Endothelial cell of umbilical vein (primary cell): ENCODE results near the gene MATN1. TPM values are rescaled to one million over a fixed set of nuclear protein-coding genes. Genes with fewer than 3 reads are reported as not detected.

ENCODE experiments used
- BruUV-seq: library from RNA; stranded (reverse); fragments of 400-500 nt; replicated peaks from 2 replicates; lab custom pipeline; 2021; lab: Mats Ljungman, UMichigan
- CTCF ChIA-PET: fragments of 300-600, 350-600 bp; sonication (Branson Sonifier 250); formaldehyde crosslinking; loops from one replicate; lab custom pipeline; 2021; ENCODE audit warnings: antibody characterized with exemption, inconsistent platforms; lab: Charles Lee
- POLR2A ChIA-PET: fragments of 300-600, 350-600 bp; sonication (Branson Sonifier 250); formaldehyde crosslinking; loops from one replicate; lab custom pipeline; 2021; ENCODE audit warnings: antibody characterized with exemption, inconsistent platforms; lab: Charles Lee
- DNase-seq: peaks from one replicate; pipeline ENCODE4 v3.0.0-alpha.2; 2011; ENCODE audit warnings: low read depth, low spot score
- FAIRE-seq: peaks from 2 replicates; lab custom pipeline; 2011; peaks lifted over from hg19 to GRCh38; lab: Jason Lieb, UNC
- H2AFZ ChIP-seq: 2 replicates; pipeline ENCODE4 v1.6.0; 2012; ENCODE audit warnings: low read depth, low read length, control low read depth, inconsistent platforms
- H3K27ac ChIP-seq: 2 replicates; pipeline ENCODE4 v1.5.1; 2011; ENCODE audit warnings: low read depth, mild to moderate bottlenecking, control low read depth, low read length, moderate library complexity; ENCODE audit not compliant: insufficient read depth
- H3K27me3 ChIP-seq, 2 experiments: 2 replicates each; pipeline versions ENCODE4 v1.6.0 to v1.6.1; 2011; ENCODE audit warnings: low read length in 2 of 2, mixed read lengths in 1 of 2; ENCODE audit not compliant: control insufficient read depth in 2 of 2, insufficient read depth in 2 of 2
- H3K36me3 ChIP-seq, 2 experiments: 2 replicates in 1 of 2; 3 replicates in 1 of 2; pipeline ENCODE4 v1.5.1; 2011; ENCODE audit warnings: low read length in 2 of 2, mild to moderate bottlenecking in 1 of 2, moderate library complexity in 1 of 2; ENCODE audit not compliant: control insufficient read depth in 2 of 2, insufficient read depth in 2 of 2; ENCODE audit errors: extremely low read depth in 1 of 2
- H3K4me1 ChIP-seq: 3 replicates; pipeline ENCODE4 v1.5.1; 2011; ENCODE audit warnings: mild to moderate bottlenecking, low read length; ENCODE audit not compliant: control insufficient read depth, insufficient read depth; ENCODE audit errors: extremely low read depth
- H3K4me2 ChIP-seq: 2 replicates; pipeline ENCODE4 v1.6.1; 2011; ENCODE audit warnings: low read length, control low read depth, mixed read lengths; ENCODE audit not compliant: insufficient read depth
- H3K4me3 ChIP-seq, 3 experiments: fragments of 200-600 bp in 1 of 3; sonication (generic), shearing (Covaris generic) in 1 of 3; replicated peaks in 1 of 3; 2 replicates each; pipeline ENCODE4 v1.5.1; 2011 to 2016; ENCODE audit warnings: control low read depth in 3 of 3, low read length in 3 of 3, mild to moderate bottlenecking in 2 of 3, inconsistent platforms in 1 of 3, low read depth in 1 of 3, moderate library complexity in 1 of 3; ENCODE audit not compliant: insufficient read depth in 1 of 3
- H3K79me2 ChIP-seq: 2 replicates; pipeline ENCODE4 v1.6.0; 2012; ENCODE audit warnings: low read length, inconsistent platforms; ENCODE audit not compliant: control insufficient read depth, insufficient read depth
- H3K9ac ChIP-seq: replicated peaks from 2 replicates; pipeline ENCODE3; 2011; ENCODE audit warnings: low read length, control low read depth; ENCODE audit not compliant: insufficient read depth; ENCODE audit errors: extremely low read depth
- H3K9me1 ChIP-seq: replicated peaks from 3 replicates; pipeline ENCODE4 v1.6.0; 2011; ENCODE audit warnings: mild to moderate bottlenecking, low read length; ENCODE audit not compliant: control insufficient read depth, insufficient read depth; ENCODE audit errors: extremely low read depth
- H3K9me3 ChIP-seq: replicated peaks from 2 replicates; pipeline ENCODE4 v1.5.1; 2012; ENCODE audit warnings: low read length, inconsistent platforms; ENCODE audit not compliant: control insufficient read depth, insufficient read depth
- H4K20me1 ChIP-seq: replicated peaks from 2 replicates; pipeline ENCODE3; 2011; ENCODE audit warnings: mild to moderate bottlenecking, low read length; ENCODE audit not compliant: control insufficient read depth, insufficient read depth; ENCODE audit errors: extremely low read depth
- FOS ChIP-seq: IDR thresholded peaks from 2 replicates; pipeline ENCODE4 v1.6.1; 2011; ENCODE audit warnings: mild to moderate bottlenecking, low read length, moderate library complexity, borderline replicate concordance; ENCODE audit not compliant: insufficient read depth
- GATA2 ChIP-seq: IDR thresholded peaks from 2 replicates; pipeline ENCODE4 v1.7.0; 2011; ENCODE audit warnings: low read depth, mild to moderate bottlenecking, moderate library complexity, mixed read lengths, low read length; ENCODE audit not compliant: insufficient read length, insufficient read depth
- MYC ChIP-seq: IDR thresholded peaks from one replicate; pipeline ENCODE4 v1.6.1; 2011; ENCODE audit warnings: mild to moderate bottlenecking, low read depth, low read length
- POLR2A ChIP-seq: IDR thresholded peaks from 2 replicates; pipeline ENCODE4 v1.6.1; 2012; ENCODE audit warnings: low read depth, mild to moderate bottlenecking, control low read depth, low read length
- POLR2AphosphoS5 ChIP-seq: IDR thresholded peaks from 2 replicates; pipeline ENCODE4 v1.6.1; 2012; ENCODE audit warnings: low read depth, mild to moderate bottlenecking, control low read depth, low read length, moderate library complexity; ENCODE audit not compliant: insufficient read depth
- dilution Hi-C: fragments of 300-500 bp; cut with MboI; formaldehyde crosslinking; loops from one replicate; pipeline ENCODE4 v1.15.0; 2019; ENCODE audit warnings: low sequenced_read_pairs; ENCODE audit not compliant: extremely low pct_ligation_motif_present
- intact Hi-C: fragments of 100-400 bp; cut with micrococcal nuclease; formaldehyde crosslinking; loops from one replicate; pipeline ENCODE4 v1.10.0; 2022
- polyA plus RNA-seq, 4 experiments: library from polyadenylated mRNA; depleted of rRNA in 3 of 4; stranded (reverse) in 3 of 4; unstranded in 1 of 4; fragments of >200 nt; gene quantifications; 2 replicates each; pipeline versions ENCODE4 v1.2.1 to v1.2.3, GENCODE V29; 2011 to 2012; ENCODE audit warnings: missing spikeins in 1 of 4
- total RNA-seq: library from RNA; stranded (reverse); gene quantifications from 2 replicates; pipeline ENCODE4 v1.2.3, GENCODE V29; 2021
- TF ChIP-seq, protein P1 (sequence below), 2 donors: IDR thresholded peaks; 1 replicate in 1 of 2; 2 replicates in 1 of 2; pipeline ENCODE4 v1.5.1; 2011; ENCODE audit warnings: low read length in 2 of 2, mild to moderate bottlenecking in 2 of 2, moderate library complexity in 2 of 2, control low read depth in 1 of 2, inconsistent platforms in 1 of 2, low read depth in 1 of 2; ENCODE audit not compliant: insufficient read depth in 1 of 2; ENCODE audit errors: extremely low read depth in 1 of 2
- TF ChIP-seq, protein P2 (sequence below): IDR thresholded peaks from 2 replicates; pipeline ENCODE4 v1.6.1; 2011; ENCODE audit not compliant: insufficient read depth, insufficient read length

The MATN1 gene
- total and polyA plus RNA-seq, 2 donors (not counting 3 experiments of a cell fraction or from before 2014, with no cell fraction given): 0.29 to 0.36 TPM

DNA sequence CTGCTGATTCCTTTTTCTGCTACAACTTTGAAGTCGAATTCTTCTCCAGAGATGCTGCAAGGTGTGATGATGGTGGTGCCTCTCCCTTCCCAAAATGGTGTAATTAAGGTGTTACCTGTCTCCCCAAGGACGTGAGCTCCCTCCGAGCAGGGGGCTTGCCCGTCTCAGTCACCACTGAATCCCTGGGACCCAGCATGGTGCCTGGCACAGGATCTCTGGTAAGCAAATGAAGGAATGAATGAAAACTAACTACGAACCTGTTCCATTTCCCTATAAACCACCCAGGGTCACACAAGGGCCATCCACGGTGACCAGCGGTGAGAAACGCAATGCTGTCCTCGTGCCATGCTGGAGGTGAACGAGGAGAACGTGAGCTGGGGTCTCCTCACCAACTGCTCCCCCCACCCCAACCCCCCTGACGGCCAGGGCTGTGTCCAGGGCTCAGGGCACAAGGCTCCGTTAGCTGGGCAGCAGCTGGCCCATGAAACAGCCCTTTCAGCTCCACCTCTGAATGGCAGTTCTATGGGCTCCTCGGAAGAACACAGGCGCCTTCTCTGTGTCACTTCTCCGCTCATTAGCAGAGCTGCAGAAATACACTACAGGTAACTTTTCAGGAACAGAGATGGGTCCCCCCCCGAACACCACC, 2.2 kb upstream of the MATN1 start:
- Histone ChIP-seq H3K27me3 (no peaks in the 10 kb centered on the region), H3K79me2 (no peaks in the 10 kb centered on the region), H3K27ac (no peak overlapping the region), H3K36me3 (no peaks in the 10 kb centered on the region), H3K9ac (no peak overlapping the region), H3K4me1 (no peaks in the 10 kb centered on the region), H4K20me1 (no peaks in the 10 kb centered on the region), H2AFZ (no peak overlapping the region), H3K9me3 (no peaks in the 10 kb centered on the region), H3K4me2 (no peak overlapping the region), H3K4me3 (no peak overlapping the region), H3K9me1 (no peaks in the 10 kb centered on the region)
- FAIRE-seq (no peak), DNase-seq (no peak)
- dilution Hi-C loops: no loop called here
- intact Hi-C loops: no loop called here
- no peak for TF ChIP-seq POLR2A
- no peak for TF ChIP-seq MYC
- TF ChIP-seq, protein P1, sequence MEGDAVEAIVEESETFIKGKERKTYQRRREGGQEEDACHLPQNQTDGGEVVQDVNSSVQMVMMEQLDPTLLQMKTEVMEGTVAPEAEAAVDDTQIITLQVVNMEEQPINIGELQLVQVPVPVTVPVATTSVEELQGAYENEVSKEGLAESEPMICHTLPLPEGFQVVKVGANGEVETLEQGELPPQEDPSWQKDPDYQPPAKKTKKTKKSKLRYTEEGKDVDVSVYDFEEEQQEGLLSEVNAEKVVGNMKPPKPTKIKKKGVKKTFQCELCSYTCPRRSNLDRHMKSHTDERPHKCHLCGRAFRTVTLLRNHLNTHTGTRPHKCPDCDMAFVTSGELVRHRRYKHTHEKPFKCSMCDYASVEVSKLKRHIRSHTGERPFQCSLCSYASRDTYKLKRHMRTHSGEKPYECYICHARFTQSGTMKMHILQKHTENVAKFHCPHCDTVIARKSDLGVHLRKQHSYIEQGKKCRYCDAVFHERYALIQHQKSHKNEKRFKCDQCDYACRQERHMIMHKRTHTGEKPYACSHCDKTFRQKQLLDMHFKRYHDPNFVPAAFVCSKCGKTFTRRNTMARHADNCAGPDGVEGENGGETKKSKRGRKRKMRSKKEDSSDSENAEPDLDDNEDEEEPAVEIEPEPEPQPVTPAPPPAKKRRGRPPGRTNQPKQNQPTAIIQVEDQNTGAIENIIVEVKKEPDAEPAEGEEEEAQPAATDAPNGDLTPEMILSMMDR (IDR thresholded peaks at IDR 0.05; ENCODE audit: extremely low read depth in 1 of 2, insufficient read depth in 1 of 2, low read depth in 1 of 2, low read length in 2 of 2): no peak
- TF ChIP-seq, protein P2, sequence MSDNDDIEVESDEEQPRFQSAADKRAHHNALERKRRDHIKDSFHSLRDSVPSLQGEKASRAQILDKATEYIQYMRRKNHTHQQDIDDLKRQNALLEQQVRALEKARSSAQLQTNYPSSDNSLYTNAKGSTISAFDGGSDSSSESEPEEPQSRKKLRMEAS: no peak
- no peak for TF ChIP-seq GATA2
- no peak for TF ChIP-seq FOS
- TF ChIP-seq POLR2AphosphoS5: no peak
- CTCF ChIA-PET: interaction anchor here (0.6 to 6.4 kb wide), 5 partner anchors 44 to 185 kb away, joined by 3 to 100 read pairs (median 7); no protein-coding TSS in a partner anchor
- POLR2A ChIA-PET: no interaction called here
- no TSS peak for BruUV-seq
